HG03439 (cell line): ENCODE results near the gene ENTPD8.
"Not testable (repeated sequence)": the region's sequence is repeated elsewhere in the genome, so short reads cannot be mapped to it uniquely, and the experiment has no call there.

ENCODE experiments used
- ATAC-seq: cut with Tn5 transposase; IDR thresholded peaks from one replicate; pipeline ENCODE4 v1.9.1; 2021; ENCODE audit warnings: mild to moderate bottlenecking, moderate library complexity; ENCODE audit not compliant: unreplicated experiment

ENTPD8 gene

GRCh38 chr9:137396634-137397367 lies 44.4 kb downstream of the ENTPD8 start:
- no peak for ATAC-seq

DNA sequence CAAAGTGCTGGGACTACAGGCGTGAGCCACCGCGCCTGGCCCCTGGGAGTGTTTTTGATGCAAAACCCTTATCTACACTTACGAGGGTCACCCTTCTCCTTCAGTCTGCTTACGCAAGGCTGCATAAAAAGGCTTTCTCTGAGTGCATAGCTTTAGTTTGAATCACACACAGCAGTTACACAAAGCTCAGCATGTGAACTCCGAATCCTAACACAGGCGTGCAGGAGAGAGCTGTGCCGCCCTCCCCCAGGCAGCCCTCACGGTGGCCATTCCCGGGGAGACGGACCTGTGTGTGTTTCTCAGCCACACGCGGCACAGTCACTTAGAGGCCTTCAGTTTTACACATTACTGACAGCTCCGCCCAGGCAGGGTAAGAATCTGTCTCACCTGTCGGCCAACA lies 44.9 kb downstream of the ENTPD8 start:
- ATAC-seq = no peak

GRCh38 chr9:137395666-137396010 lies 45.5 kb downstream of the ENTPD8 start:
- ATAC-seq = no peak

DNA sequence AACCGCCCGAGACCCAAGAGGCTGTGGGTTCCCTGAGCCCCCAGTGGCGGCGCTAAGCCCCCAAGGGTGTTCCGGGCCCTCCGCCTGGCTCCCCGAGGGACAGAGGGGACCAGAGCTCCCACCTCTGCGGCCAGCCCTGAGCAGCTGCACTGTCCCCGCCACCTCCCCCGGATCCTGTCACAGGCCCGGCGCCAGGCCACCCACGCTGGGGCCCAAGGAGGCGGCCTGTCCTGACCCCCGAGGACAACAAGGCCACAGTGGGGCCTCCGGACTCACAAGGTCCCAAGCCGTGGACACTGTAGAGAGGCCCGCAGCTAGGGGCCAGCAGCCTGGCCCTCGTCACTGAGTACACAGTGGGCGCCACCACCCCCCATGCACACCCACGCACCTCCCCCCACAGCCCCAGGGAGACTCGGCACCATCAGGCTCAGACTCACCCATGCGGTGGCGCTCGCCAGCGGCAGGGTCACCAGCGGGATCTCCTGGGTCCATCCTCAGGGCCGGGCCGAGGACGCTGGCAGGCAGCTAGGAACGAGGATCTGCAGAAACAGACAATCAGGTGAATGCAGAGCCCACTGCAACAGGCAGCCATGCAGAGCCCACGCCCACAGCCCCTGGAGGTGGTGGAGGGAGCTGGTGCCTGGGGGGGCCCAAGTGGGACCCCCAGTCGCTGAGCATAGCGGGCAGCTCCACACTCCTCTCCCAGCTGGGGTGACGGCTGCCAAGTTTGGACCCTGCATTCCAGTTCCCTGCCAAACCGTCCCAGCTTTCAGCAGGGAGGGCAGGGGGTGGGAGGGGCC lies 46.1 kb downstream of the ENTPD8 start:
- no peak for ATAC-seq

- ATAC-seq = no peak
These were observed 47.7 kb downstream of the ENTPD8 start for GRCh38 chr9:137393176-137394150.

GRCh38 chr9:137392232-137393007 lies 48.7 kb downstream of the ENTPD8 start:
- ATAC-seq = no peak

- no peak for ATAC-seq
These were observed 49.8 kb downstream of the ENTPD8 start for GRCh38 chr9:137391411-137391754.

- ATAC-seq = no peak
These were observed 50.4 kb downstream of the ENTPD8 start for GRCh38 chr9:137390553-137391410.

- ATAC-seq = no peak
These were observed 51.8 kb downstream of the ENTPD8 start for GRCh38 chr9:137389428-137389746.

- no peak for ATAC-seq
These were observed 52.3 kb downstream of the ENTPD8 start for GRCh38 chr9:137388589-137389427.

- no peak for ATAC-seq
These were observed 53.1 kb downstream of the ENTPD8 start for GRCh38 chr9:137387891-137388560.

- ATAC-seq = no peak
These were observed 53.9 kb downstream of the ENTPD8 start for GRCh38 chr9:137387114-137387890.

- not testable (repeated sequence) for ATAC-seq
These were observed 54.5 kb downstream of the ENTPD8 start for GRCh38 chr9:137386507-137387113.

DNA sequence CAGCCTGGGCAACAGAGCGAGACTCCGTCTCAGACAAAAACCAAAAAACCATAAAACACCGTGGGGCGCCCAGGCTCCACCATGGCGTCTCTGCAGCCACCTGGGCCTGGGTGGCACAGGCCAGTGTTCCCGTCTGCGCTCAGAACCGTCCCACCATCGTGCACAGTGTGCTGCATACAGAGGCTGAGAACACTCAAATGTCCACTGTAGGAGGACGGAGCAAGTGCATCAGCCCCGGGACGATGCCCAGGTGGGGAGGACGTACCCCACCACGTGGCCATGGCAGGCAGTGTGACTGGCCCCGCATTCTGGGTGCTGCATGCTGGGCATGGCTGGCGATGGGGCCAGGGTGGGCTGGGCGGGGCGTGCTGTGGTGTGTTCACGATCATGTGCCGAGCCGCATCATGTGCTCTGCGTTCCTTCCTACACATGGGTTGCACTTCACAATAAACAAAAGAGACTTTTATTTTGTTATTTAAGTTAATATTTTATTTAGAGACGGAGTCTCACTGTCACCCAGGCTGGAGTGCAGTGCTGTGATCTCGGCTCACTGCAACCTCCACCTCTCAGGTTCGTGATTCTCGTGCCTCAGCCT lies 56.0 kb downstream of the ENTPD8 start:
- no peak for ATAC-seq
